ENCODE measurements around the gene ARMC6. TPM values are rescaled to one million over a fixed set of nuclear protein-coding genes. Genes with fewer than 3 reads are reported as not detected.

ARMC6 gene
- polyA plus RNA-seq, 1 donor from 2014 or later, result 74.4 TPM

GRCh38 chr19:19096641-19097627 lies 63.5 kb downstream of the ARMC6 start:
- Histone ChIP-seq H3K27me3 (ENCODE audit: insufficient read depth, low read depth, low read length) (no peaks in the 10 kb centered on the region), H3K27ac (ENCODE audit: low read length) (no peak overlapping the region), H3K4me2 (ENCODE audit: low read length) (no peak overlapping the region), H4K20me1 (ENCODE audit: insufficient read depth) (no peaks in the 10 kb centered on the region), H3K9me2 (ENCODE audit: insufficient read depth, low read length) (no peaks in the 10 kb centered on the region), H3K36me3 (ENCODE audit: insufficient read depth, low read length) (no peaks in the 10 kb centered on the region), H3F3A (ENCODE audit: insufficient read depth, low read length, poor library complexity, severe bottlenecking) (no peaks in the 10 kb centered on the region), H3K9ac (ENCODE audit: low read length) (no peak overlapping the region), H2AFZ (ENCODE audit: low read depth, low read length) (no peak overlapping the region), H3K4me3 (ENCODE audit: low read length) (no peak overlapping the region), H3K9me3 (ENCODE audit: low read length) (no peaks in the 10 kb centered on the region), H3K79me2 (replicated peaks; ENCODE audit: insufficient read depth, low read length) (no peaks in the 10 kb centered on the region)
- no peak for TF ChIP-seq MXI1 (conservative IDR thresholded peaks at IDR 0.05; ENCODE audit: poor library complexity, severe bottlenecking)
- no peak for TF ChIP-seq TAF1 (IDR thresholded peaks at IDR 0.05; ENCODE audit: low read depth)
- no peak for TF ChIP-seq POLR2AphosphoS5 (IDR thresholded peaks at IDR 0.05)
- no peak for TF ChIP-seq EZH2 (IDR thresholded peaks at IDR 0.05; ENCODE audit: borderline replicate concordance, insufficient read depth, low read length, poor library complexity, severe bottlenecking)
- TF ChIP-seq SMC3 (conservative IDR thresholded peaks at IDR 0.05; ENCODE audit: poor library complexity), result no peak
- TF ChIP-seq RAD21 (conservative IDR thresholded peaks at IDR 0.05), result no peak
- TF ChIP-seq REST (IDR thresholded peaks at IDR 0.05; ENCODE audit: borderline replicate concordance), result no peak
- no peak for TF ChIP-seq EP300 (conservative IDR thresholded peaks at IDR 0.05; ENCODE audit: poor library complexity, severe bottlenecking)
- no peak for TF ChIP-seq CTCF (IDR thresholded peaks at IDR 0.05; ENCODE audit: poor library complexity, severe bottlenecking)

GRCh38 chr19:19098084-19098702 lies 64.8 kb downstream of the ARMC6 start:
- no peaks in the 10 kb centered on the region for H3K36me3 ChIP-seq (ENCODE audit: insufficient read depth, low read length)
- no peaks in the 10 kb centered on the region for H3K27me3 ChIP-seq (ENCODE audit: insufficient read depth, low read depth, low read length)
- H3K9ac ChIP-seq (ENCODE audit: low read length), result no peak overlapping the region
- no peaks in the 10 kb centered on the region for H3K9me3 ChIP-seq (ENCODE audit: low read length)
- H3K27ac ChIP-seq (ENCODE audit: low read length), result no peak overlapping the region
- H3K79me2 ChIP-seq (replicated peaks; ENCODE audit: insufficient read depth, low read length), result no peaks in the 10 kb centered on the region
- no peaks in the 10 kb centered on the region for H3F3A ChIP-seq (ENCODE audit: insufficient read depth, low read length, poor library complexity, severe bottlenecking)
- no peaks in the 10 kb centered on the region for H4K20me1 ChIP-seq (ENCODE audit: insufficient read depth)
- H3K4me2 ChIP-seq (ENCODE audit: low read length), result no peak overlapping the region
- H3K9me2 ChIP-seq (ENCODE audit: insufficient read depth, low read length), result no peaks in the 10 kb centered on the region
- H3K4me3 ChIP-seq (ENCODE audit: low read length), result no peak overlapping the region
- H2AFZ ChIP-seq (ENCODE audit: low read depth, low read length), result no peak overlapping the region
- TF ChIP-seq RAD21 (conservative IDR thresholded peaks at IDR 0.05) (no peak), POLR2AphosphoS5 (IDR thresholded peaks at IDR 0.05) (no peak), CTCF (IDR thresholded peaks at IDR 0.05; ENCODE audit: poor library complexity, severe bottlenecking) (no peak), EP300 (conservative IDR thresholded peaks at IDR 0.05; ENCODE audit: poor library complexity, severe bottlenecking) (no peak)
